ENCODE results near the gene TPK1.
"Not testable (repeated sequence)": the region's sequence is repeated elsewhere in the genome, so short reads cannot be mapped to it uniquely, and the experiment has no call there.

The TPK1 gene

GRCh38 chr7:144596953-144597352 is 238.9 kb downstream of the TPK1 start:
- no peak for DNase-seq

GRCh38 chr7:144594580-144594979 is 241.3 kb downstream of the TPK1 start:
- DNase-seq, result no peak

- DNase-seq, result no peak
These were observed 247.2 kb downstream of the TPK1 start for GRCh38 chr7:144588559-144589051.

GRCh38 chr7:144587701-144588100 is 248.2 kb downstream of the TPK1 start:
- no peak for DNase-seq

- no peak for DNase-seq
These were observed 251.1 kb downstream of the TPK1 start for GRCh38 chr7:144584726-144585125.

- DNase-seq, result no peak
These were observed 256.2 kb downstream of the TPK1 start for GRCh38 chr7:144579687-144580086.

GRCh38 chr7:144575456-144575855 is 260.4 kb downstream of the TPK1 start:
- no peak for DNase-seq

- DNase-seq, result not testable (repeated sequence)
These were observed 261.1 kb downstream of the TPK1 start for GRCh38 chr7:144574753-144575152.

GRCh38 chr7:144568233-144568632 is 267.6 kb downstream of the TPK1 start:
- DNase-seq, result no peak

- DNase-seq, result no peak
These were observed 270.3 kb downstream of the TPK1 start for GRCh38 chr7:144565586-144565985.

- no peak for DNase-seq
These were observed 286.0 kb downstream of the TPK1 start for GRCh38 chr7:144549861-144550260.

- no peak for DNase-seq
These were observed 287.3 kb downstream of the TPK1 start for GRCh38 chr7:144548556-144548955.

GRCh38 chr7:144547888-144548287 is 288.0 kb downstream of the TPK1 start:
- no peak for DNase-seq

- DNase-seq, result no peak
These were observed 289.1 kb downstream of the TPK1 start for GRCh38 chr7:144546782-144547181.

GRCh38 chr7:144545330-144545729 is 290.5 kb downstream of the TPK1 start:
- no peak for DNase-seq

GRCh38 chr7:144534655-144535395 is 301.0 kb downstream of the TPK1 start:
- no peak for DNase-seq

GRCh38 chr7:144534196-144534595 is 301.7 kb downstream of the TPK1 start:
- DNase-seq, result no peak

- DNase-seq, result no peak
These were observed 304.7 kb downstream of the TPK1 start for GRCh38 chr7:144531181-144531580.

GRCh38 chr7:144529269-144529926 is 306.5 kb downstream of the TPK1 start:
- DNase-seq, result no peak

GRCh38 chr7:144528536-144529045 is 307.3 kb downstream of the TPK1 start:
- DNase-seq, result no peak

- no peak for DNase-seq
These were observed 308.8 kb downstream of the TPK1 start for GRCh38 chr7:144527051-144527471.

GRCh38 chr7:144525956-144526355 is 309.9 kb downstream of the TPK1 start:
- no peak for DNase-seq

GRCh38 chr7:144524271-144524670 is 311.6 kb downstream of the TPK1 start:
- DNase-seq, result no peak

- DNase-seq, result no peak
These were observed 312.2 kb downstream of the TPK1 start for GRCh38 chr7:144523621-144524020.
